Measurements from ENCODE around the gene TDRD1. TPM values are rescaled to one million over a fixed set of nuclear protein-coding genes. Genes with fewer than 3 reads are reported as not detected.

TDRD1 gene
- total and polyA plus RNA-seq, 10 of the 15 experiments (the other 5 are each of a cell fraction or from before 2014, with no cell fraction given) = 0.03 to 0.04 TPM; not detected in 8

GRCh38 chr10:114228156-114228555 is 49.0 kb downstream of the TDRD1 start (continued):
- TF ChIP-seq ZNF274 (IDR thresholded peaks at IDR 0.05; ENCODE audit: insufficient read depth, insufficient read length) (no peak), LARP7 (IDR thresholded peaks at IDR 0.05) (no peak), ZBTB4 (CRISPR knock-in tag; IDR thresholded peaks at IDR 0.05) (no peak), POU2F2 (IDR thresholded peaks at IDR 0.05; ENCODE audit: borderline replicate concordance, low read depth, low read length) (no peak), CEBPB (IDR thresholded peaks at IDR 0.05; ENCODE audit: borderline replicate concordance in 1 of 2, low read depth in 2 of 2, low read length in 2 of 2) (no peak)

GRCh38 chr10:114232561-114233176 is 53.5 kb downstream of the TDRD1 start:
- RAD21 ChIA-PET (ENCODE audit: unreplicated experiment) = interaction anchor here (1.6 kb wide), 1 partner anchor 72 kb away, joined by 3 read pairs; no protein-coding TSS in a partner anchor
- intact Hi-C loops (cut with micrococcal nuclease; ENCODE audit: unreplicated experiment) = no loop called here
- ATAC-seq = no peak
- DNase-seq (ENCODE audit: low read depth, low spot score) = no peak
- Histone ChIP-seq H3K4me1 (ENCODE audit: control insufficient read depth, insufficient read depth, low read length) (no peaks in the 10 kb centered on the region), H3K9me3 (replicated peaks; ENCODE audit: control insufficient read depth, insufficient read depth, low read length) (no peaks in the 10 kb centered on the region), H3K27ac (ENCODE audit: control insufficient read depth, insufficient read depth) (no peak overlapping the region), H3K4me2 (ENCODE audit: control insufficient read depth, insufficient read depth) (no peak overlapping the region), H3K4me3 (no peak overlapping the region), H3K9ac (ENCODE audit: control insufficient read depth, insufficient read depth, low read length) (no peak overlapping the region), H3K79me2 (ENCODE audit: control insufficient read depth, insufficient read depth, low read length) (no peaks in the 10 kb centered on the region), H3K27me3 (replicated peaks in 1 of 2; ENCODE audit: control insufficient read depth in 2 of 2, insufficient read depth in 2 of 2, low read length in 1 of 2) (peaks cover 2 to 4% of the 10 kb centered on the region in 2 experiments; a peak in 3 of 4 replicates), H3K36me3 (ENCODE audit: control insufficient read depth in 2 of 2, insufficient read depth in 2 of 2, low read length in 1 of 2) (no peaks in the 10 kb centered on the region), H4K20me1 (ENCODE audit: control insufficient read depth, insufficient read depth) (no peaks in the 10 kb centered on the region), H2AFZ (ENCODE audit: control insufficient read depth, low read depth, low read length) (no peak overlapping the region)
- TF ChIP-seq SRF (IDR thresholded peaks at IDR 0.05; ENCODE audit: low read depth in 2 of 2, low read length in 2 of 2) (no peak), BCL11A (IDR thresholded peaks at IDR 0.05; ENCODE audit: low read depth, low read length) (no peak), SMAD5 (IDR thresholded peaks at IDR 0.05; ENCODE audit: low read depth) (no peak), MAX (IDR thresholded peaks at IDR 0.05; ENCODE audit: low read depth, low read length) (no peak), ZNF384 (IDR thresholded peaks at IDR 0.05; ENCODE audit: borderline replicate concordance, low read depth, low read length) (no peak), CEBPB (IDR thresholded peaks at IDR 0.05; ENCODE audit: borderline replicate concordance in 1 of 2, low read depth in 2 of 2, low read length in 2 of 2) (no peak), IKZF1 (conservative IDR thresholded peaks at IDR 0.05) (no peak), BRCA1 (IDR thresholded peaks at IDR 0.05; ENCODE audit: low read depth, low read length) (no peak), LARP7 (IDR thresholded peaks at IDR 0.05) (no peak), ELK1 (IDR thresholded peaks at IDR 0.05; ENCODE audit: low read depth, low read length) (no peak), SIX5 (IDR thresholded peaks at IDR 0.05; ENCODE audit: low read depth, low read length, severe bottlenecking) (no peak)
- FAIRE-seq = no peak
- CTCF ChIA-PET = interaction anchor here (1.2 kb wide), 1 partner anchor 13 kb away, joined by 3 read pairs; no protein-coding TSS in a partner anchor
- in situ Hi-C loops (cut with MboI) = no loop called here
- POLR2A ChIA-PET = no interaction called here
- SMC1A ChIA-PET (ENCODE audit: uncharacterized antibody, unreplicated experiment) = interaction anchor here (0.9 to 1.5 kb wide), 3 partner anchors 11 to 92 kb away, joined by 3 read pairs; no protein-coding TSS in a partner anchor
- BruUV-seq (replicated peaks) = no TSS peak
- WGBS (ENCODE audit: insufficient coverage, insufficient replicate concordance, low lambda C conversion rate, missing lambda C conversion rate) = 67% methylated on average over 4 of the region's 4 CpGs
